Spleen (tissue), 11 donors: ENCODE results near the gene TTLL11. TPM values are rescaled to one million over a fixed set of nuclear protein-coding genes. Genes with fewer than 3 reads are reported as not detected.

Experiments used
- DNase-seq: peaks from one replicate; pipeline ENCODE4 v3.0.0-alpha.2; 2020
- H3K27ac ChIP-seq, 8 donors: fragments of 200-600 bp; sonication (generic) in 7 of 8; 1 replicate in 4 of 8; 2 replicates in 4 of 8; pipeline versions ENCODE4 v1.5.0 to v1.8.0; 2016 to 2021; ENCODE audit warnings: inconsistent platforms in 4 of 8, mild to moderate bottlenecking in 4 of 8, moderate library complexity in 1 of 8
- H3K27me3 ChIP-seq, 7 donors: fragments of 200-600 bp; sonication (generic) in 6 of 7; replicated peaks in 1 of 7; 1 replicate in 4 of 7; 2 replicates in 3 of 7; pipeline versions ENCODE4 v1.5.0 to v1.8.0; 2016 to 2021; ENCODE audit warnings: inconsistent platforms in 3 of 7, mild to moderate bottlenecking in 1 of 7
- H3K36me3 ChIP-seq, 6 donors: fragments of 200-600 bp; sonication (generic) in 5 of 6; 1 replicate in 4 of 6; 2 replicates in 2 of 6; pipeline versions ENCODE4 v1.5.0 to v1.8.0; 2016 to 2021; ENCODE audit warnings: inconsistent platforms in 2 of 6
- H3K4me1 ChIP-seq, 6 donors: fragments of 200-600 bp; sonication (generic) in 5 of 6; 1 replicate in 3 of 6; 2 replicates in 3 of 6; pipeline versions ENCODE4 v1.5.0 to v1.8.0; 2016 to 2021; ENCODE audit warnings: inconsistent platforms in 3 of 6
- H3K4me3 ChIP-seq, 8 donors: fragments of 200-600 bp; sonication (generic) in 7 of 8; 1 replicate in 4 of 8; 2 replicates in 4 of 8; pipeline versions ENCODE4 v1.5.0 to v1.8.0; 2016 to 2021; ENCODE audit warnings: inconsistent platforms in 4 of 8, mild to moderate bottlenecking in 4 of 8, moderate library complexity in 2 of 8
- H3K9me3 ChIP-seq, 8 donors: fragments of 200-600 bp; sonication (generic) in 7 of 8; 1 replicate in 4 of 8; 2 replicates in 4 of 8; pipeline versions ENCODE4 v1.5.0 to v1.8.0; 2016 to 2021; ENCODE audit warnings: inconsistent platforms in 4 of 8
- POLR2A ChIP-seq, 3 donors: fragments of 450-650 bp; IDR thresholded peaks; one replicate each; pipeline ENCODE4 v1.5.1; 2017; ENCODE audit warnings: antibody characterized with exemption in 3 of 3, mild to moderate bottlenecking in 1 of 3
- POLR2AphosphoS5 ChIP-seq, 3 donors: sonication (generic); formaldehyde crosslinking; IDR thresholded peaks; one replicate each; pipeline ENCODE4 v1.5.1; 2017; ENCODE audit warnings: antibody characterized with exemption in 3 of 3
- WGBS, 5 donors: extraction: QIAGEN DNeasy Blood & Tissue Kit in 3 of 5; methylation state at CpG; one replicate each; pipeline versions ENCODE4 v1.1.5 to v1.1.7; 2013 to 2018; 5-methylcytosine and 5-hydroxymethylcytosine counted together
- intact Hi-C: fragments of 100-400 bp; cut with DNase I; formaldehyde crosslinking; loops from one replicate; pipeline ENCODE4 v1.15.0; 2023; ENCODE audit warnings: low total_unique reads
- polyA plus RNA-seq, 3 donors: library from polyadenylated mRNA; stranded (reverse); fragments of 200-250 nt; gene quantifications; one replicate each; pipeline ENCODE4 v1.2.1, GENCODE V29; 2013
- total RNA-seq, 7 donors: library from RNA; depleted of rRNA in 3 of 7; stranded (reverse); fragments of >200 nt in 3 of 7; fragmentation: NEBNext Ultra II Directional in 4 of 7; extraction: Animal tissue kit (Norgen Biotek cat#: 25700) in 4 of 7; gene quantifications; one replicate each; pipeline versions ENCODE4 v1.1.0 to v1.2.1, GENCODE V29; 2016 to 2021
- TF ChIP-seq, protein P1 (sequence below), 11 experiments: fragments of 200-600 bp in 7 of 11; fragments of 450-650 bp in 4 of 11; sonication (generic) in 4 of 11; IDR thresholded peaks in 8 of 11; conservative IDR thresholded peaks in 3 of 11; 1 replicate in 7 of 11; 2 replicates in 4 of 11; pipeline versions ENCODE4 v1.4.0 to v1.8.0; 2016 to 2021; ENCODE audit warnings: antibody characterized with exemption in 11 of 11, inconsistent platforms in 4 of 11, mild to moderate bottlenecking in 1 of 11
- donor health status: healthy with polysubstance abuse.
- donor health status: DM: no; HTN: no; CAD: no; lungs with moderate emphysema.
- donor health status: DM: no; HTN: no; CAD: no.
- donor health status: Bipolar disorder and iron deficiency.
- donor health status: healthy.
- donor health status: DM: no; HTN: no; CAD: no.
- donor health status: DM: yes; HTN: yes; CAD: no.

Gene TTLL11
- total and polyA plus RNA-seq, 10 donors, result 1.6 to 12.8 (median 7.3) TPM

DNA sequence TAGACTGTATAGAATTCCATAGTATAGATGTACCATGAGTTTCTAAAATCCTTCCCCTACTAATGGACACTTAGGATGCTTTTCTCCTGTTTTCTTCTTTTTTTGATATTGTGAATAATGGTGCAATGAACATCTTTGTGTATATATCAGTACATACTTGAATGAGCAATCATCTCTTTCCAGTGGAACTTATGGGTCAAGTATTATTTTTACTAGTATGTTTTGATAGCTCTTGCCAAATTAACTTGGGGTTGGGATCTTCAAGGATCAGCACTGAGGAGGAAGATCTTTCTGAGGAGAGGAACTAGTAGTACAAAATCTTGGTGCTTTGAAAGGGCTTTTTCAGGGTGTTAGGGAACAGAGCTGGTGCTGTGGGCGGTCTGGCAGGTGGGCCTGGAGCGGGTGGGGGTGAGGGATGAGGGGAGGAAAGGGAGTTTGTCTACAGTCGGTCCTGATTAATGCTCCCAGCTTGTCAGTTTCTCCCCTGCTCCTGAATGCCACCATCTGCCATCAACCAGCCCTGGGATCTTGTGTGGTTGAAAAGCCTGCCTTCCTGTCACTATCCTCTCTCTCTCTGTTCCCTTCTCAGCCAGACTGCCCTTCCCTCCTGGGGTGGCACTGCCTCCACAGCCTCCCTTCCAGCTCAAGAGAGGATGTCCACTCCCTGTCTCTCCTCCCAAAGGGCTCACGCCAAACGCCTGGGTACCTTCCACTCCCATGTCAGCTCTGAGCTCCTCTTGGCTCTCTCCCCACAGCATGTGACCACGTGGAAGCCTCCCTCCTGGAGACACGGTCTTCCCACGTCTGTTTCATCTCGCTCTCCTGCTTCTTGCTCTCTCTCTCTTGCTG, 255.8 kb downstream of the TTLL11 start:
- no peaks in the 10 kb centered on the region for H3K27me3 ChIP-seq
- intact Hi-C loops, result no loop called here
- no peak for DNase-seq
- no peaks in the 10 kb centered on the region for H3K4me1 ChIP-seq
- no peaks in the 10 kb centered on the region for H3K9me3 ChIP-seq
- no peak overlapping the region for H3K4me3 ChIP-seq
- 72 to 77% (median 74%) methylated on average over 9 of the region's 9 CpGs for WGBS, 5 donors
- no peak overlapping the region for H3K27ac ChIP-seq
- TF ChIP-seq POLR2A (IDR thresholded peaks at IDR 0.05), result no peak
- TF ChIP-seq, protein P1, sequence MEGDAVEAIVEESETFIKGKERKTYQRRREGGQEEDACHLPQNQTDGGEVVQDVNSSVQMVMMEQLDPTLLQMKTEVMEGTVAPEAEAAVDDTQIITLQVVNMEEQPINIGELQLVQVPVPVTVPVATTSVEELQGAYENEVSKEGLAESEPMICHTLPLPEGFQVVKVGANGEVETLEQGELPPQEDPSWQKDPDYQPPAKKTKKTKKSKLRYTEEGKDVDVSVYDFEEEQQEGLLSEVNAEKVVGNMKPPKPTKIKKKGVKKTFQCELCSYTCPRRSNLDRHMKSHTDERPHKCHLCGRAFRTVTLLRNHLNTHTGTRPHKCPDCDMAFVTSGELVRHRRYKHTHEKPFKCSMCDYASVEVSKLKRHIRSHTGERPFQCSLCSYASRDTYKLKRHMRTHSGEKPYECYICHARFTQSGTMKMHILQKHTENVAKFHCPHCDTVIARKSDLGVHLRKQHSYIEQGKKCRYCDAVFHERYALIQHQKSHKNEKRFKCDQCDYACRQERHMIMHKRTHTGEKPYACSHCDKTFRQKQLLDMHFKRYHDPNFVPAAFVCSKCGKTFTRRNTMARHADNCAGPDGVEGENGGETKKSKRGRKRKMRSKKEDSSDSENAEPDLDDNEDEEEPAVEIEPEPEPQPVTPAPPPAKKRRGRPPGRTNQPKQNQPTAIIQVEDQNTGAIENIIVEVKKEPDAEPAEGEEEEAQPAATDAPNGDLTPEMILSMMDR (IDR thresholded peaks at IDR 0.05 in 8 of 11, conservative IDR thresholded peaks at IDR 0.05 in 3 of 11), result no peak
- no peak for TF ChIP-seq POLR2AphosphoS5 (IDR thresholded peaks at IDR 0.05)
- no peaks in the 10 kb centered on the region for H3K36me3 ChIP-seq

DNA sequence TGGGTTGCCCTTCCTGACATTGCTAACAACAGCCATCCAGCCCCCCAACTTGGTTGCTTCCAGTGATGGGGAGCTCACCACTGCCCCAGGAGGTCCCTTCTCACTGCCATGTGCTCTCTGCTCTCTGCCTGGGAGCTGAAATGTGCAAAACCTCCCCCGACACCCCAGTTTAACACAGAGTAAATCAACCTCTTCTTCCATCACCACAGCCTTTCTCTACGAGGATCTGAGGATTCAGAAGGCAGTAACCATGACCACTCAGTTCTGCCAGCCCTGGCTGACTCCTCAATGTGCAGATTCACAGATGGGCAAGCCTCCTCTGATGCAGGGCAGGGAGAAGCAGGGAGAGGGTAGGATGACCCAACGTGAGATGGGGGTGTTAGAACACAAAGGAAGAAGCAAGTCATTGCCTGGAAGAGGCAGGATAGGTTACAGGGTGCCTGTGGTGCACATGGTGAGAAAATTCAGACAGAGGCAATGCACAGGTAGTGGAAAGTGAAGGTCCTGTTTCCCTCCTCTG, 256.7 kb downstream of the TTLL11 start:
- TF ChIP-seq, protein P1 (IDR thresholded peaks at IDR 0.05 in 8 of 11, conservative IDR thresholded peaks at IDR 0.05 in 3 of 11), result no peak
- no peak for TF ChIP-seq POLR2A (IDR thresholded peaks at IDR 0.05)
- TF ChIP-seq POLR2AphosphoS5 (IDR thresholded peaks at IDR 0.05), result no peak

DNA sequence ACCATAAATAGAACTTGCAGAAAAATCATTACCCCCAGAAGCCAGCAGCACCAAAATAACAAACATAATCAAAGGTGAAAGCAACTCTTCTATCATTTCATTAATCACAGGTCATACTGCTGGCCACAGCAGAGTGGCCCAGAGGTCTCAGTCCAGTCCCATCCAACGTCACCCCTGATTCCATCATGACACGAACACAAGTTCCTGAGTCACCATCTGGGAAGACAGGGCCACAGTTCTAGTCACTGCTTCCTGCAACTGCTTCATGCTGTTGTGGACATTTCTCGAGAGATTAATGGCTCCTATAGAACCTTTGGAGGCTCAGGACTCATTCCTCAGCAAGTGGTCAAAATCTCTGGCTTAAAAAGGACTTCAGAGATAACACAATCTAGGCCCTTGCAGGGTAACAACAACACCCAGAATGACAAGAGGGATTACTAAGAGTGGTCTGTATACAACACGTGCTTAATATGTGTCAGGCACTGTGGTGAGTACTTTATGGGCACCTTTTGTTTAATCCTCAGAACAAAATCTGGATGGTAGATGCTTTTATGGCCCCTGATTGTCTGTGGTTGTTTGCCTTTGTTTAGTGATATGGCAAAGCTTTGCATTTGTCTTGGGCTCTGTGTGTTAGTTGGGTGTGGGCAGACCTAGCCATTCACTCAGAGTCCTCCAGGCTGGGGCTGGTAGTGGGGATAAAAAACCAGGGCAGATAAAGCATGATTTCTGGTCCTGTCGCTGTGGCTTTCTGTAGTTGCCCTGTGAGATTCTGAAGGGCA, 257.3 kb downstream of the TTLL11 start:
- WGBS, 5 donors, result 83 to 93% (median 87%) methylated on average over 5 of the region's 5 CpGs
- no peak for DNase-seq
- no peaks in the 10 kb centered on the region for H3K27me3 ChIP-seq
- TF ChIP-seq POLR2A (IDR thresholded peaks at IDR 0.05) (no peak), POLR2AphosphoS5 (IDR thresholded peaks at IDR 0.05) (no peak)
- TF ChIP-seq, protein P1 (IDR thresholded peaks at IDR 0.05 in 8 of 11, conservative IDR thresholded peaks at IDR 0.05 in 3 of 11), result no peak
- H3K36me3 ChIP-seq, result no peaks in the 10 kb centered on the region
- no peaks in the 10 kb centered on the region for H3K4me1 ChIP-seq
- H3K4me3 ChIP-seq, result no peak overlapping the region
- no peak overlapping the region for H3K27ac ChIP-seq
- intact Hi-C loops, result no loop called here
- no peaks in the 10 kb centered on the region for H3K9me3 ChIP-seq

More for the DNA sequence above, 256.7 kb downstream of the TTLL11 start:
- Histone ChIP-seq H3K9me3 (no peaks in the 10 kb centered on the region), H3K27ac (no peak overlapping the region), H3K27me3 (no peaks in the 10 kb centered on the region), H3K36me3 (no peaks in the 10 kb centered on the region), H3K4me3 (no peak overlapping the region), H3K4me1 (no peaks in the 10 kb centered on the region)
- DNase-seq, result no peak
- 80 to 90% (median 85%) methylated on average over 3 of the region's 3 CpGs for WGBS, 5 donors
- intact Hi-C loops, result no loop called here

DNA sequence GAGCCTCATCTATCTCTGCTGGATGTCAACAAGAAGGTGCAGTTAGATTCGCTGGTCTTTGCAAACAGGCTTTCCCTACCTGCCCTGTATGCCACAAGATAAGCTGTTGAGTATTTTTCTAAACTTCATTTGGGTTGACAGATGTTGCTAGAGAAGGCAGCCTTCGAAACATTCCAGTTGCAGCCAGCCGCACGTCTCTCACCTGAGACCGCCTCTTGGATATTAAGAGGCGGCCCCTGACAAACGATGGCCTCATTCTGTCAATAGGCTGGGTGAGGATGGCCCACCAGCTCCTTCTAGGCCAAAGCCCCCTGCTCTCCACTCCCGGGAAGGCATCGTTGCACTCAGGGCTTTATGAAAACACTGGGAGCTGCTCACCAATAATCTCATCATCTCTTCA, 260.0 kb downstream of the TTLL11 start:
- intact Hi-C loops, result no loop called here
- DNase-seq, result no peak
- peaks cover 0 to 2% (median 0%) of the 10 kb centered on the region in 6 donors for H3K4me1 ChIP-seq
- 87 to 95% (median 95%) methylated on average over 9 of the region's 9 CpGs for WGBS, 5 donors
- H3K4me3 ChIP-seq, result no peak overlapping the region
- H3K9me3 ChIP-seq, result no peaks in the 10 kb centered on the region
- no peaks in the 10 kb centered on the region for H3K36me3 ChIP-seq
- TF ChIP-seq, protein P1 (IDR thresholded peaks at IDR 0.05 in 8 of 11, conservative IDR thresholded peaks at IDR 0.05 in 3 of 11), result no peak
- TF ChIP-seq POLR2AphosphoS5 (IDR thresholded peaks at IDR 0.05) (no peak), POLR2A (IDR thresholded peaks at IDR 0.05) (no peak)
- H3K27me3 ChIP-seq, result no peaks in the 10 kb centered on the region
- H3K27ac ChIP-seq, result no peak overlapping the region
